Stomach (tissue), 9 donors: ENCODE data around the gene TM6SF1. TPM values are rescaled to one million over a fixed set of nuclear protein-coding genes. Genes with fewer than 3 reads are reported as not detected.
"Not testable (repeated sequence)": the region's sequence is repeated elsewhere in the genome, so short reads cannot be mapped to it uniquely, and the experiment has no call there.

ENCODE experiments used
- DNase-seq, 2 donors: peaks; one replicate each; pipeline versions ENCODE4 v3.0.0 to v3.0.0-alpha.2; 2013 to 2019
- H3K27ac ChIP-seq, 5 donors: fragments of 200-600 bp in 4 of 5; sonication (generic) in 4 of 5; one replicate each; pipeline ENCODE4 v1.5.1; 2013 to 2019; ENCODE audit warnings: mild to moderate bottlenecking in 1 of 5, moderate library complexity in 1 of 5
- H3K27me3 ChIP-seq, 3 donors: fragments of 200-600 bp; sonication (generic); one replicate each; pipeline ENCODE4 v1.5.1; 2017 to 2019; ENCODE audit warnings: mixed run types in 1 of 3
- H3K36me3 ChIP-seq, 4 donors: fragments of 200-600 bp; sonication (generic); 1 replicate in 3 of 4; 2 replicates in 1 of 4; pipeline ENCODE4 v1.5.1; 2016 to 2019
- H3K4me1 ChIP-seq, 4 donors: fragments of 200-600 bp; sonication (generic); one replicate each; pipeline ENCODE4 v1.5.1; 2016 to 2019
- H3K4me3 ChIP-seq, 4 donors: fragments of 200-600 bp; sonication (generic) in 3 of 4; one replicate each; pipeline ENCODE4 v1.5.1; 2016 to 2019; ENCODE audit warnings: mild to moderate bottlenecking in 1 of 4
- H3K9me3 ChIP-seq, 4 donors: fragments of 200-600 bp; sonication (generic); one replicate each; pipeline ENCODE4 v1.5.1; 2016 to 2019
- EP300 ChIP-seq: sonication (generic); formaldehyde crosslinking; IDR thresholded peaks from one replicate; pipeline ENCODE4 v1.6.1; 2017; ENCODE audit warnings: antibody characterized with exemption
- POLR2A ChIP-seq, 4 donors: fragments of 450-650 bp; IDR thresholded peaks; one replicate each; pipeline ENCODE4 v1.6.1; 2016; ENCODE audit warnings: antibody characterized with exemption in 4 of 4, control low read depth in 2 of 4, mild to moderate bottlenecking in 1 of 4, moderate library complexity in 1 of 4
- POLR2AphosphoS5 ChIP-seq, 3 donors: sonication (generic); formaldehyde crosslinking; IDR thresholded peaks; one replicate each; pipeline ENCODE4 v1.6.1; 2016; ENCODE audit warnings: antibody characterized with exemption in 3 of 3
- WGBS, 5 donors: extraction: QIAGEN DNeasy Blood & Tissue Kit in 3 of 5; methylation state at CpG; one replicate each; pipeline versions ENCODE4 v1.1.5 to v1.1.7; 2013 to 2018; 5-methylcytosine and 5-hydroxymethylcytosine counted together
- intact Hi-C: fragments of 100-400 bp; cut with DNase I; formaldehyde crosslinking; loops from one replicate; pipeline ENCODE4 v1.15.1; 2023; ENCODE audit warnings: low total_unique reads
- polyA plus RNA-seq, 3 donors: library from polyadenylated mRNA; stranded (reverse); fragments of 200-250 nt; gene quantifications; one replicate each; pipeline ENCODE4 v1.2.3, GENCODE V29; 2013
- total RNA-seq, 5 donors: library from RNA; depleted of rRNA; stranded (reverse); fragments of >200 nt; gene quantifications; one replicate each; pipeline versions ENCODE4 v1.1.0 to v1.2.3, GENCODE V29; 2014 to 2016
- TF ChIP-seq, protein P1 (sequence below), 7 experiments: fragments of 450-650 bp in 4 of 7; fragments of 200-600 bp in 3 of 7; sonication (generic) in 3 of 7; IDR thresholded peaks; one replicate each; pipeline ENCODE4 v1.5.1; 2016 to 2019; ENCODE audit warnings: antibody characterized with exemption in 7 of 7, control low read depth in 2 of 7, mild to moderate bottlenecking in 1 of 7
- donor health status: healthy with polysubstance abuse.
- donor health status: Bipolar disorder and iron deficiency.
- donor health status: healthy.

TM6SF1 gene
- total and polyA plus RNA-seq, 8 donors: 0.75 to 7.7 (median 2.1) TPM; not detected in 3

DNA sequence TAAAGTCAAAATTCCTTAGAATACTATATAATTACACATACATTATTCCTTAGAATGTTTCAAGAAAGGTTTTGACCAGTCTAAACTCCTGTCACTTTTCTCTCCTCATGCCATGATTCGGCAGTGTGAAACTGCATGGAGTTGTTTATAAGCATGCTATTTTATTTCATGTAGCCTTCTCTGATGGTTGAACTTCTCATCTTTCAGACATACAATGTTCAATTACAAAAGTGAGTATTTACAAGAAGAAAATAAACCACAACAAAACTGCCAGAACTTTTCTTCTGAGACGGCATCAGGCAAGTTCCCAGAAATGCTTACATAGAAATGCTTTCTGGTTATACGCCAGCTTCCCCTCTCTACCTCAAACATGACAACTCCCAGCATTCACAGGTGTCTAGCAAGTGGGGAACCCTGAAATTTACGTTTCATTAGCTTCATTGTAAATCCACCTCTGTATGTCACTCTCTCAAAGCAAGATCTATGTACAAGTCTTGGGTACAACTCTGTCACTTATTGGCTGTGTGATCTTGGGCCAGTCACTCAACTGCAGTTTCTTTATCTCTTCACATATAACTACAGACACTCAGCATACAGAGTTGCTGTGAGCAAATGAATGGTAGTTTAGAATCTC is 57.4 kb downstream of the TM6SF1 start:
- intact Hi-C loops: no loop called here
- H3K9me3 ChIP-seq: peaks cover 0 to 22% (median 11%) of the 10 kb centered on the region in 4 donors
- peaks cover 0 to 14% (median 2%) of the 10 kb centered on the region in 4 donors for H3K36me3 ChIP-seq
- H3K4me1 ChIP-seq: no peaks in the 10 kb centered on the region
- TF ChIP-seq POLR2AphosphoS5 (IDR thresholded peaks at IDR 0.05) (no peak), EP300 (no peak), POLR2A (IDR thresholded peaks at IDR 0.05) (no peak)
- TF ChIP-seq, protein P1, sequence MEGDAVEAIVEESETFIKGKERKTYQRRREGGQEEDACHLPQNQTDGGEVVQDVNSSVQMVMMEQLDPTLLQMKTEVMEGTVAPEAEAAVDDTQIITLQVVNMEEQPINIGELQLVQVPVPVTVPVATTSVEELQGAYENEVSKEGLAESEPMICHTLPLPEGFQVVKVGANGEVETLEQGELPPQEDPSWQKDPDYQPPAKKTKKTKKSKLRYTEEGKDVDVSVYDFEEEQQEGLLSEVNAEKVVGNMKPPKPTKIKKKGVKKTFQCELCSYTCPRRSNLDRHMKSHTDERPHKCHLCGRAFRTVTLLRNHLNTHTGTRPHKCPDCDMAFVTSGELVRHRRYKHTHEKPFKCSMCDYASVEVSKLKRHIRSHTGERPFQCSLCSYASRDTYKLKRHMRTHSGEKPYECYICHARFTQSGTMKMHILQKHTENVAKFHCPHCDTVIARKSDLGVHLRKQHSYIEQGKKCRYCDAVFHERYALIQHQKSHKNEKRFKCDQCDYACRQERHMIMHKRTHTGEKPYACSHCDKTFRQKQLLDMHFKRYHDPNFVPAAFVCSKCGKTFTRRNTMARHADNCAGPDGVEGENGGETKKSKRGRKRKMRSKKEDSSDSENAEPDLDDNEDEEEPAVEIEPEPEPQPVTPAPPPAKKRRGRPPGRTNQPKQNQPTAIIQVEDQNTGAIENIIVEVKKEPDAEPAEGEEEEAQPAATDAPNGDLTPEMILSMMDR (IDR thresholded peaks at IDR 0.05): no peak
- H3K27me3 ChIP-seq: no peaks in the 10 kb centered on the region
- H3K27ac ChIP-seq: no peak overlapping the region
- 80 to 85% (median 81%) methylated on average over 4 of the region's 4 CpGs for WGBS, 5 donors
- no peak for DNase-seq
- H3K4me3 ChIP-seq: no peak overlapping the region

DNA sequence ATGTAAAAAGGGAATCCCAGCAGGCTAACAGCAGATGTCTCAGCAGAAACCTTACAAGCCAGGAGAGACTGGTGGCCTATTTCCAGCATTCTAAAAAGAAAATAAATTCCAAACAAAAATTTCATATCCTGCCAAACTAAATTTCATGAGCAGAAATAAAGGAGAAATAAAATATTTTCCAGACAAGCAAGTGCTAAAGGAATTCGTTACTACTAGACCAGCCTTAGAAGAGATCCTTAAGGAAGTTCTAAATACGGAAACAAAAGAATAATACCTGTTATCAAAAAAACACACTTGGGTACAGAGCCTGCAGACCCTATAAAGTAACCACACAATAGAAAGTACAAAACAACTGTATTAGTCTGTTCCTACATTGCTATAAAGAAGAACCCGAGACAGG is 58.8 kb downstream of the TM6SF1 start:
- peaks cover 0 to 22% (median 11%) of the 10 kb centered on the region in 4 donors for H3K9me3 ChIP-seq
- no peaks in the 10 kb centered on the region for H3K4me1 ChIP-seq
- intact Hi-C loops: no loop called here
- no peak for DNase-seq
- peaks cover 0 to 9% (median 2%) of the 10 kb centered on the region in 4 donors for H3K36me3 ChIP-seq
- no peaks in the 10 kb centered on the region for H3K27me3 ChIP-seq
- TF ChIP-seq EP300: no peak
- TF ChIP-seq POLR2A (IDR thresholded peaks at IDR 0.05): no peak
- TF ChIP-seq, protein P1 (IDR thresholded peaks at IDR 0.05): no peak
- TF ChIP-seq POLR2AphosphoS5 (IDR thresholded peaks at IDR 0.05): no peak
- H3K4me3 ChIP-seq: no peak overlapping the region
- 88 to 95% (median 95%) methylated on average over 3 of the region's 3 CpGs for WGBS, 5 donors
- H3K27ac ChIP-seq: no peak overlapping the region

DNA sequence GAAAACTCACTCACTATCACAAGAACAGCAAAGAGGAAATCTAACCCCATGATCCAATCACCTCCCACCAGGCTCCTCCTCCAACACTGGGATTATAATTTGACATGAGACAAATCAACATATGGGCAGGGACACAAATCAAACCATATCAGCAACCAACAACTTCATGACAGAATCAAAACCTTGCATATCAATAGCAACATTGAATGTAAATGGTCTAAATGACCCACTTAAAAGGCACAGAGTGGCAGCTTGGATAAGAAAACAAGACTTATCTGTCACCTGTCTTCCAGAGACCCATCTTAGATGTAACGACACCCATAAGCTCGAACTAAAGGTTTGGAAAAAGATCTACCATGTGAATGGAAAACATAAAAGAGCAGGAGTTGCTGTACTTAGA is 59.4 kb downstream of the TM6SF1 start:
- intact Hi-C loops: no loop called here
- no peaks in the 10 kb centered on the region for H3K4me1 ChIP-seq
- no peaks in the 10 kb centered on the region for H3K27me3 ChIP-seq
- no peak overlapping the region for H3K4me3 ChIP-seq
- TF ChIP-seq POLR2AphosphoS5 (IDR thresholded peaks at IDR 0.05): no peak
- no peak for TF ChIP-seq EP300
- TF ChIP-seq POLR2A (IDR thresholded peaks at IDR 0.05): no peak
- TF ChIP-seq, protein P1 (IDR thresholded peaks at IDR 0.05): no peak
- DNase-seq: no peak
- peaks cover 0 to 22% (median 11%) of the 10 kb centered on the region in 4 donors for H3K9me3 ChIP-seq
- WGBS, 5 donors: 86 to 90% (median 87%) methylated on average over 2 of the region's 2 CpGs
- no peak overlapping the region for H3K27ac ChIP-seq
- peaks cover 0 to 9% (median 2%) of the 10 kb centered on the region in 4 donors for H3K36me3 ChIP-seq

DNA sequence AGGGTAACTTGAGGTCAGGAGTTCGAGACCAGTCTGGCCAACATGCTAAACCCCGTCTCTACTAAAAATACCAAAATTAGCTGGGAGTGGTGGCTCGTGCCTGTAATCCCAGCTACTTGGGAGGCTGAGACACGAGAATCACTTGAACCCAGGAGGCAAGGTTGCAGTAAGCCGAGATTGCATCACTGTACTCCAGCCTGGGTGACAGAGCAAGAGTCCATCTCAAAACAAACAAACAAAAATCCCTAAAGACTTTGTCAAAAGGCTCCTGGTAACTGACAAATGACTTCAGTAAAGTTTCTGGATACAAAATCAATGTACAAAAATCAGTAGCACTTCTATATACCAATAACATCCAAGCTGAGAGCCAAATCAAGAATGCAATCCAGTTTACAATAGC is 62.1 kb downstream of the TM6SF1 start:
- H3K27me3 ChIP-seq, H3K36me3 ChIP-seq, DNase-seq, intact Hi-C loops, H3K4me3 ChIP-seq, H3K4me1 ChIP-seq, H3K27ac ChIP-seq: not testable (repeated sequence)
- peaks cover 0 to 22% (median 11%) of the 10 kb centered on the region in 4 donors for H3K9me3 ChIP-seq
- WGBS, 5 donors: 92 to 97% (median 94%) methylated on average over 5 of the region's 5 CpGs

GRCh38 chr15:83170474-83171165 is 63.2 kb downstream of the TM6SF1 start:
- intact Hi-C loops: no loop called here
- Histone ChIP-seq H3K9me3 (peaks cover 0 to 19% (median 11%) of the 10 kb centered on the region in 4 donors), H3K4me3 (no peak overlapping the region), H3K27me3 (no peaks in the 10 kb centered on the region), H3K27ac (no peak overlapping the region), H3K4me1 (no peaks in the 10 kb centered on the region), H3K36me3 (no peaks in the 10 kb centered on the region)
- DNase-seq: no peak
- TF ChIP-seq POLR2AphosphoS5 (IDR thresholded peaks at IDR 0.05): no peak
- no peak for TF ChIP-seq EP300
- TF ChIP-seq, protein P1 (IDR thresholded peaks at IDR 0.05): no peak
- TF ChIP-seq POLR2A (IDR thresholded peaks at IDR 0.05): no peak
- 66 to 81% (median 77%) methylated on average over 4 of the region's 4 CpGs for WGBS, 5 donors
